Measurements from ENCODE around the gene THG1L. TPM values are rescaled to one million over a fixed set of nuclear protein-coding genes. Genes with fewer than 3 reads are reported as not detected.
"Not testable (repeated sequence)": the region's sequence is repeated elsewhere in the genome, so short reads cannot be mapped to it uniquely, and the experiment has no call there.

Gene THG1L
- total RNA-seq: 9.0 and 9.9 TPM in 2 replicates

- peak; percentile 89 to 94 for DNase-seq (ENCODE audit: low read depth in 2 of 2)
Observed at GRCh38 chr5:157731272-157732129, at the start of gene THG1L. THG1L (plus strand) TSS chr5:157731420; CDS start chr5:157731441, 21 bp downstream.

GRCh38 chr5:157682257-157682656, 49.0 kb upstream of the THG1L start:
- DNase-seq (ENCODE audit: low read depth in 2 of 2): no peak

GRCh38 chr5:157686276-157687197, 44.7 kb upstream of the THG1L start:
- not testable (repeated sequence) for DNase-seq (ENCODE audit: low read depth in 2 of 2)

- no peak for DNase-seq (ENCODE audit: low read depth in 2 of 2)
Observed at GRCh38 chr5:157687198-157687554, 44.0 kb upstream of the THG1L start.

- DNase-seq (ENCODE audit: low read depth in 2 of 2): no peak
Observed at GRCh38 chr5:157689942-157690689, 41.1 kb upstream of the THG1L start.

- no peak for DNase-seq (ENCODE audit: low read depth in 2 of 2)
Observed at GRCh38 chr5:157690690-157691433, 40.4 kb upstream of the THG1L start.

- DNase-seq (ENCODE audit: low read depth in 2 of 2): not testable (repeated sequence)
Observed at GRCh38 chr5:157693816-157694215, 37.4 kb upstream of the THG1L start.

GRCh38 chr5:157696154-157696553, 35.1 kb upstream of the THG1L start:
- DNase-seq (ENCODE audit: low read depth in 2 of 2): not testable (repeated sequence)

GRCh38 chr5:157698674-157699073, 32.5 kb upstream of the THG1L start:
- not testable (repeated sequence) for DNase-seq (ENCODE audit: low read depth in 2 of 2)

- no peak for DNase-seq (ENCODE audit: low read depth in 2 of 2)
Observed at GRCh38 chr5:157703736-157704135, 27.5 kb upstream of the THG1L start.

- DNase-seq (ENCODE audit: low read depth in 2 of 2): no peak
Observed at GRCh38 chr5:157708866-157709265, 22.4 kb upstream of the THG1L start.

GRCh38 chr5:157709346-157709745, 21.9 kb upstream of the THG1L start:
- DNase-seq (ENCODE audit: low read depth in 2 of 2): no peak

- DNase-seq (ENCODE audit: low read depth in 2 of 2): no peak
Observed at GRCh38 chr5:157710431-157710830, 20.8 kb upstream of the THG1L start.

GRCh38 chr5:157710882-157711281, 20.3 kb upstream of the THG1L start:
- DNase-seq (ENCODE audit: low read depth in 2 of 2): no peak

GRCh38 chr5:157713830-157714595, 17.2 kb upstream of the THG1L start:
- DNase-seq (ENCODE audit: low read depth in 2 of 2): no peak

GRCh38 chr5:157714596-157714864, 16.7 kb upstream of the THG1L start:
- DNase-seq (ENCODE audit: low read depth in 2 of 2): no peak

GRCh38 chr5:157718519-157718918, 12.7 kb upstream of the THG1L start:
- DNase-seq (ENCODE audit: low read depth in 2 of 2): peak; percentile 32 to 70

- DNase-seq (ENCODE audit: low read depth in 2 of 2): no peak
Observed at GRCh38 chr5:157719245-157719644, 12.0 kb upstream of the THG1L start.

GRCh38 chr5:157721159-157721558, 10.1 kb upstream of the THG1L start:
- no peak for DNase-seq (ENCODE audit: low read depth in 2 of 2)

GRCh38 chr5:157722895-157723294, 8.3 kb upstream of the THG1L start:
- DNase-seq (ENCODE audit: low read depth in 2 of 2): not testable (repeated sequence)
